Kidney (tissue), 14 donors: ENCODE results near the gene NFYC. TPM values are rescaled to one million over a fixed set of nuclear protein-coding genes. Genes with fewer than 3 reads are reported as not detected.
A peak's percentile ranks its signal among the peaks of the same experiment; 100 is the strongest.

ENCODE experiments used
- DNase-seq, 5 donors: peaks; one replicate each; pipeline ENCODE4 v3.0.0-alpha.2; 2013 to 2020
- FAIRE-seq: peaks from 2 replicates; lab custom pipeline; 2012; peaks lifted over from hg19 to GRCh38; lab: Jason Lieb, UNC
- H3K27ac ChIP-seq, 2 donors: one replicate each; pipeline ENCODE4 v1.7.0; 2013; ENCODE audit warnings: low read depth in 2 of 2, low read length in 2 of 2, inconsistent platforms in 1 of 2
- H3K27me3 ChIP-seq: one replicate; pipeline ENCODE4 v1.7.1; 2013; ENCODE audit warnings: low read length, inconsistent platforms; ENCODE audit not compliant: control insufficient read depth, insufficient read depth
- H3K36me3 ChIP-seq, 3 donors: one replicate each; pipeline versions ENCODE4 v1.7.0 to v1.7.1; 2013; ENCODE audit warnings: low read length in 3 of 3, control low read depth in 1 of 3, inconsistent platforms in 1 of 3; ENCODE audit not compliant: insufficient read depth in 3 of 3, control insufficient read depth in 2 of 3
- H3K4me1 ChIP-seq, 3 donors: one replicate each; pipeline versions ENCODE4 v1.7.0 to v1.7.1; 2013; ENCODE audit warnings: low read length in 3 of 3, inconsistent platforms in 1 of 3, low read depth in 1 of 3; ENCODE audit not compliant: control insufficient read depth in 2 of 3, insufficient read depth in 2 of 3
- H3K4me3 ChIP-seq, 3 donors: one replicate each; pipeline versions ENCODE4 v1.7.0 to v1.8.1; 2013; ENCODE audit warnings: low read length in 3 of 3, control low read depth in 1 of 3, inconsistent platforms in 1 of 3
- H3K9ac ChIP-seq, 3 donors: one replicate each; pipeline versions ENCODE4 v1.7.0 to v1.7.1; 2013; ENCODE audit warnings: low read length in 3 of 3, control low read depth in 1 of 3, inconsistent platforms in 1 of 3
- H3K9me3 ChIP-seq, 3 donors: one replicate each; pipeline versions ENCODE4 v1.7.0 to v1.7.1; 2013; ENCODE audit warnings: low read length in 3 of 3, control low read depth in 1 of 3, inconsistent platforms in 1 of 3; ENCODE audit not compliant: control insufficient read depth in 2 of 3, insufficient read depth in 1 of 3
- CTCF ChIP-seq: IDR thresholded peaks from 3 replicates; pipeline ENCODE4 v1.5.1; 2012; ENCODE audit warnings: mild to moderate bottlenecking, moderate library complexity, borderline replicate concordance; ENCODE audit not compliant: insufficient read depth; ENCODE audit errors: extremely low read depth
- intact Hi-C: fragments of 100-400 bp; cut with DNase I; formaldehyde crosslinking; loops from one replicate; pipeline ENCODE4 v1.11.1; 2022
- polyA plus RNA-seq: library from polyadenylated mRNA; stranded (reverse); fragments of 350-450 nt; fragmentation: Illumina TruSeq; extraction: RNeasy Lipid Tissue Mini Kit (QIAGEN cat#74804); gene quantifications from one replicate; pipeline ENCODE4 v1.2.3, GENCODE V29; 2014; ENCODE audit warnings: low read depth, low replicate concordance; ENCODE audit not compliant: insufficient read depth
- total RNA-seq: library from RNA; stranded (reverse); fragmentation: NEBNext Ultra II Directional; extraction: Animal tissue kit (Norgen Biotek cat#: 25700); gene quantifications from one replicate; pipeline ENCODE4 v1.2.1, GENCODE V29; 2021
- donor health status: control.
- donor health status: control.
- donor health status: control.
- donor health status: control.
- donor health status: control.
- donor health status: DM: yes; HTN: yes; CAD: no.
- donor health status: Normal renal cell carcinoma (clear cell type).

NFYC gene
- total and polyA plus RNA-seq, 2 donors from 2014 or later: 52.1 to 69.3 TPM

GRCh38 chr1:40711465-40712404, 20.2 kb downstream of the NFYC start:
- no peak for TF ChIP-seq CTCF
- peak overlapping the region in 2 of 3 donors; percentile 2 to 88 for H3K9ac ChIP-seq

GRCh38 chr1:40712405-40712944, 21.0 kb downstream of the NFYC start:
- no peak for TF ChIP-seq CTCF
- DNase-seq: no peak
- Histone ChIP-seq H3K4me1 (peaks cover 4 to 51% (median 26%) of the 10 kb centered on the region in 3 donors), H3K9me3 (no peaks in the 10 kb centered on the region), H3K27me3 (no peaks in the 10 kb centered on the region), H3K27ac (peak overlapping the region in 1 of 2 donors; percentile 73), H3K9ac (no peak overlapping the region), H3K36me3 (no peaks in the 10 kb centered on the region), H3K4me3 (peak overlapping the region in 1 of 3 donors; percentile 89)
- no peak for FAIRE-seq
- intact Hi-C loops: no loop called here

More at GRCh38 chr1:40711465-40712404, 20.2 kb downstream of the NFYC start:
- intact Hi-C loops: no loop called here
- Histone ChIP-seq H3K4me1 (peaks cover 4 to 45% (median 23%) of the 10 kb centered on the region in 3 donors), H3K27ac (peak overlapping the region; percentile 73 to 76), H3K4me3 (peak overlapping the region; percentile 14 to 89 (median 81)), H3K36me3 (no peaks in the 10 kb centered on the region), H3K27me3 (no peaks in the 10 kb centered on the region), H3K9me3 (no peaks in the 10 kb centered on the region)
- FAIRE-seq: no peak
- DNase-seq: peak in 1 of 5 donors; percentile 68

- H3K27ac ChIP-seq: peak overlapping the region in 1 of 2 donors; percentile 24
- no peaks in the 10 kb centered on the region for H3K27me3 ChIP-seq
- no peak overlapping the region for H3K4me3 ChIP-seq
- DNase-seq (no peak), FAIRE-seq (no peak)
- intact Hi-C loops: no loop called here
- peak overlapping the region in 1 of 3 donors; percentile 1 for H3K9ac ChIP-seq
- no peaks in the 10 kb centered on the region for H3K36me3 ChIP-seq
- H3K9me3 ChIP-seq: no peaks in the 10 kb centered on the region
- no peak for TF ChIP-seq CTCF
- peaks cover 4 to 54% (median 27%) of the 10 kb centered on the region in 3 donors for H3K4me1 ChIP-seq
These were observed 21.5 kb downstream of the NFYC start for GRCh38 chr1:40712997-40713396.
